Stimulated activated CD4-positive, alpha-beta T cell treated with anti-CD3 and anti-CD28 coated beads, Interleukin-1b, Interleukin-23, amount 100 ng/mL, for 4 hours (primary cell): ENCODE data around the gene SGCD.

Source experiments
- DNase-seq, 2 donors: peaks; one replicate each; pipeline ENCODE4 v3.0.0-alpha.2; 2020; ENCODE audit warnings: low read depth in 2 of 2

The SGCD gene

GRCh38 chr5:156456857-156457256, 129.9 kb downstream of the SGCD start:
- DNase-seq: no peak

DNA sequence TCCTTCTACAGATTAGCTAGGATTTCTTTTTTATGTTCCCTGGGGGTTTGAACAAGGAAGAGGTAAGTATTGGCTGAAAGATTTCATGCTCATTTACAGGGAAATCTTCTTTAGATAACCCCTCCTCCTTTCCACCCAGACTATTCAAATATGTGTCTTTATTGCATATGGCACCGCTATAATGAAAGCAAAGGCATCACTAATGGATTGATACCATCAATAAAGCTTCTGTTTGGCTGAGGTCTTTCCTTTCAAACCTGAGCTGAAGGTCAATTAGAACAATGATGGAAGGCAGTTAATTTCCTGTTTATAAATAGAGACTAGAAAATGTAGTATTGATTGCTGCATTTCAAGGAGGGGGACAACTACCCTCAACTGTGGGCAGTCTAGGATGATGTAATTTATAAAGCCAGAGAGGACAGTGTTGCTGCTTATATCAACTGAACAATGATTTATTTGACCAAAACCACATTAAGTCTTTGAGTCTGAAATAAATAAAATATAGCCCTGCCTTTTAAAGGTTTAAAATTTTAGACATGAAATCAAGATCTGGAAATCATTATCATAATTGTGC, 132.9 kb downstream of the SGCD start:
- DNase-seq: no peak

- no peak for DNase-seq
Measured at GRCh38 chr5:156460471-156460870, 133.5 kb downstream of the SGCD start.

DNA sequence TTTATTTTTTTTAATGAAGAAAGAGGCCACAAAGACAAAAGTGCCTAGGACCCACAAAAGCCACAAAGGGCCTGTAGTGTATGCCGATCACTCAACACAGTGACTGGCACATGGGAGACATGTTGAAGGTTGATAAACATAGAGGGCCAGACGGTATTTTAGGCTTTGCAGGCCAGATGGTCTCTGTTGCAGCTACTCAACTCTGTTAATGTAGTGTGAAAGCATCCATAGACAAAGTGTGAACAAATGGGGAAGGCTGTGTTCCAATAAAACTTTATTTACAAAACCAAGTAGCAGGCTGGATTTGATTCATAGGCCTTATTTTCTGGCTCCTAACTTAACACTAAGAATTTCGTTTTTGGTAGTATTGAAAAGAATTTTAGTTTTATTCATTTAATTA, 139.9 kb downstream of the SGCD start:
- no peak for DNase-seq

GRCh38 chr5:156469636-156470035, 142.7 kb downstream of the SGCD start:
- DNase-seq: no peak

DNA sequence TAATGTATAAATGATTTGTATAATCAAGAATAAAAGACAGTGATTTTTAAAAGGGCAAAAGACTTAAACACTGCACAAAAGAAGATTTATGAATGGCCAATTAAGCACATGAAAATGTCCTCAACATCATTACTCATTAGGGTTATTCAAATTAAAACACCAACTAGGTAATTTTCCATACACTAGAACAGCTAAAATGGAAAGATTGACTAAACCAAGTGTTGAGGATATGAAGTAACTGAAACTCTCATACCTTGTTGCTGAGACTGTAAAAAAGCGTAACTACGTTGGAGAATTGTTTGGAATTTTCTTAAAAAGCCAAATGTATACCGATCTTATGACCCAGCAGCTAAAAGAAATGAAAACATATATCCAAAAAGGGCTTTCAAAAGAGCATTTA, 144.9 kb downstream of the SGCD start:
- no peak for DNase-seq

DNA sequence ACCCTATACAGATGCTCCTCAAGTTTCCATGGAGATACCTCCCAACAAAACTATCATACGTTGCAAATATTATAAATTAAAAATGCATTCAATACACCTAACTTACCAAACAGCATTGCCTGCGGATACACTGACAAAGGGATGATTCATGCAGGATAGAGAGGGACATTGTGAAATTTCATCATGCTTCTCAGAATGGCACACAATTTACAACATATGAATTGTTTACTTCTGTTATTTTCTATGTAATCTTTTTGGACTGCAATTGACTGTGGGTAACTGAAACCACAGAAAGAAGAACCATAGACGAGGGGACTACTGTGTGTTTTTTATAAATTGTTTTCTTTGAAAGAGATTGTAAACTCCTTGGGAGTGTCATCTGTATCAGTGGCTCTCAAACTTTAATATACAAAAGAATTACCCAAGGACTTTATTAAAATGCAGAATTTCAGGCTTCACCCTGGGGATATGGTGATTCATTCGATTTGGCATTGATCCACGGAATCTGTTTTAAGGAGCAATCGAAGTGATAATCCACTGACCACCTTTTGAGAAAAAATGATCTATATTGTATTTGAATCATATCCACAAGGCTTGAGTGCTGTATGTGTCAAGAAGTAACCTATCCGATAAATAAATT, 146.4 kb downstream of the SGCD start:
- DNase-seq: no peak

DNA sequence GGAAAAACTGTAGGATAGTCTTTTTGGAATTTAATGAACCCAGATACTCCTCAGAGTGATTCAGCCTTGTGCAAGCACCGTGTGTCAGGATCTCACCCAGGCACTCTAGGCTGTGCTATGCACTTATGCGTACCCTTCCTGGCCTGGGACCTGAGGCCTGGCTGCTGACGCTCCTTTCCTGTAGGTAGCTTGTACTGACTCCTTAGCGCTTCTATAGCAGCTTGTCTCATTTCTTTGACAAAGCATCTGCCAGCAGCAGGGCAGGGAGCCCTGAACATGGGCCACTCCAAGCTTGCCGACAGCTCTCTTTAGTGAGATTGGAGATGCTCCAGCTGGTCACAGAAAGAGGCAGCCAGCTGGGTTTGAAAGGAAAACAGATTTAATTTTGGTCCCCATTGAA, 147.3 kb downstream of the SGCD start:
- DNase-seq: no peak

GRCh38 chr5:156475182-156476157, 148.5 kb downstream of the SGCD start:
- DNase-seq: no peak

- DNase-seq: no peak
Measured at GRCh38 chr5:156476158-156476551, 149.2 kb downstream of the SGCD start.

- DNase-seq: no peak
Measured at GRCh38 chr5:156476678-156477077, 149.7 kb downstream of the SGCD start.

- DNase-seq: no peak
Measured at GRCh38 chr5:156477196-156477595, 150.2 kb downstream of the SGCD start.

- DNase-seq: no peak
Measured at GRCh38 chr5:156479849-156480248, 152.9 kb downstream of the SGCD start.

GRCh38 chr5:156481741-156482140, 154.8 kb downstream of the SGCD start:
- no peak for DNase-seq

GRCh38 chr5:156482818-156483217, 155.9 kb downstream of the SGCD start:
- DNase-seq: no peak

GRCh38 chr5:156486394-156487238, 159.7 kb downstream of the SGCD start:
- DNase-seq: no peak

DNA sequence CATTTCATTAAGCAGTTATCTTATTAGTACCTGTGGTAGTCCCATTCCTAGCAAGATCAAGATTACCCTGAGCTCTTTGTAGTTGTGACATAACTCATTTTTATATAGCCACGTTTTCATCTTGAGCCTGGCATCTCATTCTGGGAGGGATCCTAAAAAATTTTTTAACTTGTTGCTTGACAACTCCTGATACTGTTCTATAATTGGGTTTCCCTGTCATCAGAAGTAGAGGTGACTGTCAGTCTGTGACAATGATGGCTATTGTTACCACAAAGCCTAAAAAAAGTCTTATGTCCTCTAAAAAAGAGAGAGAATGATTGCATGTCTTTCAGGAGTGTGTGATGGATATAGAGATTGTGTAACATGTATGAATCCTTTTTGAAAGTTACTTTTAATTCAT, 164.8 kb downstream of the SGCD start:
- no peak for DNase-seq

- DNase-seq: no peak
Measured at GRCh38 chr5:156496291-156496690, 169.3 kb downstream of the SGCD start.

DNA sequence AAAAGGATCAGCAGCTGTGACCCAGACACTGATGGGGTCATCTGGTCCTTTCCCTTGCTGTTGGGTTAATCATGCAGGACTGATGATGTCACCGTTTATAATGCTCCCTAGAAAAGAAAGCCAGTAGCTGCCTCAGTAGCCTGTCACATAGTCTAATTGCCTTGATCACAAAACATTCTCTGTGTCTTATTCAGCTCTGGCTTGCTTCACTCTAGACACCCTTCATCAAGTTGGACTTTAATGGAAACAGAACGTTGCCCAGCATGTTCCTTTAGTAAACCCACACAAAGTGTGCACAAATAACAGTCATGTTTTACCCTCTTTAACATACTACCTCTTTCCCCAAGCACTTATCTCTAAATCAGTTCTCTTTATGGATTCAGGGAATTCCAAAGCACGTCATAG, 170.8 kb downstream of the SGCD start:
- DNase-seq: no peak

GRCh38 chr5:156498226-156498980, 171.4 kb downstream of the SGCD start:
- no peak for DNase-seq

- no peak for DNase-seq
Measured at GRCh38 chr5:156500755-156501154, 173.8 kb downstream of the SGCD start.
